Measurements from ENCODE around the gene HSPB3. TPM values are rescaled to one million over a fixed set of nuclear protein-coding genes. Genes with fewer than 3 reads are reported as not detected.

Gene HSPB3
- total and polyA plus RNA-seq, 2 of the 8 experiments (the other 6 are each of a cell fraction or from before 2014, with no cell fraction given) = not detected

DNA sequence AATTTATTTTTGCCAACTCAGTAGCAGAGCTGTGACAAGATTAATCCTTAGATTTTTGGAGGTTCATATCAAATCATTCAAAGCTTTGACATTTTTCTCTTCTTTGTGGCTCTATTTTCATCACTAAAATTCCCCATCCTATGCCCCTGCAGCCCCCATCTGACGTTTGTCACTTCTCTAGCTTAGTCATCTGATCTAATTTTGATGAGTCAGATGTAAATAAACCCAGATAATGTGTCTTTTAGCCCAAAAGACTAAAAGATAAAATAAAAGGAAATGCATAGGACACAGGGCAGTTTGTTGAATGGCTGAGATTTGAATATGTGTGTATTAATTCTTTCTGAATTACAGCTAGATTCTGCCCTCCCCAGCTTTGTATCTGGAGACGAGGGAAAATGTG is 897 bp upstream of the HSPB3 start:
- Histone ChIP-seq H3K4me3 (ENCODE audit: extremely low read depth in 1 of 4, insufficient read depth in 2 of 4, low read depth in 3 of 4, low read length in 4 of 4) (no peak overlapping the region), H4K5ac (ENCODE audit: insufficient read length, low read depth, low read length) (no peak overlapping the region), H2AFZ (ENCODE audit: low read length) (no peak overlapping the region), H4K91ac (replicated peaks; ENCODE audit: insufficient read length, low read length) (no peak overlapping the region), H3K4me2 (ENCODE audit: insufficient read depth in 1 of 2, low read depth in 2 of 2, low read length in 2 of 2) (no peak overlapping the region), H3K18ac (ENCODE audit: extremely low read depth, low read length) (no peak overlapping the region), H4K8ac (ENCODE audit: extremely low read depth, insufficient read depth, low read length) (no peak overlapping the region), H3K79me2 (ENCODE audit: control insufficient read depth in 1 of 2, insufficient read depth in 2 of 2, low read length in 2 of 2) (no peaks in the 10 kb centered on the region), H3K9me3 (ENCODE audit: insufficient read depth in 2 of 2, low read depth in 1 of 2, low read length in 1 of 2) (no peaks in the 10 kb centered on the region), H3K27ac (ENCODE audit: low read depth, low read length) (no peak overlapping the region), H3K56ac (replicated peaks; ENCODE audit: insufficient read length, low read depth, low read length) (no peak overlapping the region), H3K79me1 (ENCODE audit: low read depth, low read length) (no peaks in the 10 kb centered on the region), H4K20me1 (replicated peaks in 1 of 2; ENCODE audit: control insufficient read depth in 1 of 2, insufficient read depth in 2 of 2, low read length in 2 of 2) (no peaks in the 10 kb centered on the region), H3K23me2 (ENCODE audit: low read depth, low read length) (no peaks in the 10 kb centered on the region), H3K4ac (replicated peaks; ENCODE audit: insufficient read length, low read depth, low read length) (no peak overlapping the region), H3K23ac (ENCODE audit: insufficient read length) (no peak overlapping the region), H3K4me1 (replicated peaks in 1 of 4; ENCODE audit: control insufficient read depth in 3 of 4, insufficient read depth in 4 of 4, low read length in 3 of 4) (peaks cover 0 to 9% (median 3%) of the 10 kb centered on the region in 4 experiments; a peak in 6 of 7 replicates), H2BK120ac (replicated peaks; ENCODE audit: low read depth, low read length) (no peak overlapping the region), H2BK15ac (ENCODE audit: low read length) (no peak overlapping the region), H2BK12ac (ENCODE audit: low read depth, low read length) (no peak overlapping the region), H2AK5ac (ENCODE audit: low read depth, low read length) (no peak overlapping the region), H3K9ac (replicated peaks in 1 of 4; ENCODE audit: extremely low read depth in 1 of 4, low read depth in 3 of 4, low read length in 3 of 4) (no peak overlapping the region), H2BK20ac (ENCODE audit: low read length) (no peak overlapping the region), H3K14ac (ENCODE audit: insufficient read length) (no peak overlapping the region), H2BK5ac (ENCODE audit: low read depth, low read length) (no peak overlapping the region), H3K36me3 (ENCODE audit: control insufficient read depth in 2 of 4, insufficient read depth in 4 of 4, low read length in 3 of 4) (no peaks in the 10 kb centered on the region), H3K27me3 (replicated peaks in 1 of 4; ENCODE audit: control insufficient read depth in 3 of 4, extremely low read depth in 1 of 4, insufficient read depth in 3 of 4, low read length in 3 of 4) (no peaks in the 10 kb centered on the region)
- TF ChIP-seq SUZ12 (IDR thresholded peaks at IDR 0.05; ENCODE audit: low read length) (no peak), KDM5A (IDR thresholded peaks at IDR 0.05; ENCODE audit: low read length) (no peak)
- FAIRE-seq (no peak), DNase-seq (ENCODE audit: low read depth in 1 of 2, low spot score in 2 of 2) (no peak)
- POLR2A ChIA-PET (ENCODE audit: partially characterized antibody) = no interaction called here
- 71% methylated on average over 2 of the region's 2 CpGs; no CpG with 5 or more reads in 1 of the 2 experiments for WGBS, 2 experiments (ENCODE audit: extremely low coverage in 1 of 2, insufficient coverage in 1 of 2, insufficient read length in 1 of 2, insufficient replicate concordance in 2 of 2, low coverage in 1 of 2, low lambda C conversion rate in 2 of 2, missing lambda C conversion rate in 1 of 2)
- CTCF ChIA-PET (ENCODE audit: partially characterized antibody) = interaction anchor here (1.0 to 5.7 kb wide), 3 partner anchors 11 to 200 kb away, joined by 3 to 38 read pairs (median 8); no protein-coding TSS in a partner anchor

All from H1 (cell line).